RCC 7860 (cell line): ENCODE measurements around the gene ARHGAP29.
A peak's percentile ranks its signal among the peaks of the same experiment; 100 is the strongest.
"Not testable (repeated sequence)": the region's sequence is repeated elsewhere in the genome, so short reads cannot be mapped to it uniquely, and the experiment has no call there.

Experiments used
- DNase-seq: peaks from one replicate; pipeline ENCODE4 v3.0.0-alpha.2; 2015; ENCODE audit warnings: low spot score
- FAIRE-seq: peaks from 2 replicates; lab custom pipeline; 2012; peaks lifted over from hg19 to GRCh38; lab: Jason Lieb, UNC

Gene ARHGAP29

GRCh38 chr1:94186946-94187345, 50.4 kb downstream of the ARHGAP29 start:
- FAIRE-seq (no peak), DNase-seq (no peak)

- FAIRE-seq (no peak), DNase-seq (no peak)
Observed at GRCh38 chr1:94183197-94183815, 54.1 kb downstream of the ARHGAP29 start.

- FAIRE-seq (no peak), DNase-seq (no peak)
Observed at GRCh38 chr1:94182191-94182590, 55.2 kb downstream of the ARHGAP29 start.

GRCh38 chr1:94180650-94181049, 56.7 kb downstream of the ARHGAP29 start:
- FAIRE-seq, result no peak

GRCh38 chr1:94178901-94179300, 58.5 kb downstream of the ARHGAP29 start:
- FAIRE-seq (no peak), DNase-seq (no peak)

More at GRCh38 chr1:94180650-94181049, 56.7 kb downstream of the ARHGAP29 start:
- DNase-seq, result no peak

- FAIRE-seq, result no peak
- DNase-seq, result no peak
Observed at GRCh38 chr1:94169126-94169525, 68.3 kb downstream of the ARHGAP29 start.

GRCh38 chr1:94165843-94166242, 71.5 kb downstream of the ARHGAP29 start:
- no peak for DNase-seq
- no peak for FAIRE-seq

GRCh38 chr1:94164885-94165284, 72.5 kb downstream of the ARHGAP29 start:
- not testable (repeated sequence) for DNase-seq, FAIRE-seq

GRCh38 chr1:94164121-94164520, 73.3 kb downstream of the ARHGAP29 start:
- FAIRE-seq, result not testable (repeated sequence)

GRCh38 chr1:94163249-94163648, 74.1 kb downstream of the ARHGAP29 start:
- DNase-seq, FAIRE-seq: not testable (repeated sequence)

More at GRCh38 chr1:94164121-94164520, 73.3 kb downstream of the ARHGAP29 start:
- DNase-seq, result not testable (repeated sequence)

GRCh38 chr1:94160811-94161210, 76.6 kb downstream of the ARHGAP29 start:
- peak; percentile 72 for DNase-seq
- FAIRE-seq, result no peak

GRCh38 chr1:94156096-94156625, 81.2 kb downstream of the ARHGAP29 start:
- FAIRE-seq (no peak), DNase-seq (no peak)

GRCh38 chr1:94154989-94155388, 82.4 kb downstream of the ARHGAP29 start:
- DNase-seq (no peak), FAIRE-seq (no peak)

- FAIRE-seq (no peak), DNase-seq (no peak)
Observed at GRCh38 chr1:94153133-94153532, 84.3 kb downstream of the ARHGAP29 start.

- FAIRE-seq, DNase-seq: not testable (repeated sequence)
Observed at GRCh38 chr1:94149166-94149565, 88.2 kb downstream of the ARHGAP29 start.

- DNase-seq (no peak), FAIRE-seq (no peak)
Observed at GRCh38 chr1:94146273-94146672, 91.1 kb downstream of the ARHGAP29 start.

- FAIRE-seq, result no peak
- no peak for DNase-seq
Observed at GRCh38 chr1:94144836-94145235, 92.5 kb downstream of the ARHGAP29 start.

- FAIRE-seq (no peak), DNase-seq (no peak)
Observed at GRCh38 chr1:94143809-94144176, 93.6 kb downstream of the ARHGAP29 start.

GRCh38 chr1:94143173-94143808, 94.1 kb downstream of the ARHGAP29 start:
- FAIRE-seq (no peak), DNase-seq (no peak)

- DNase-seq (no peak), FAIRE-seq (no peak)
Observed at GRCh38 chr1:94142583-94142982, 94.8 kb downstream of the ARHGAP29 start.

- DNase-seq (no peak), FAIRE-seq (no peak)
Observed at GRCh38 chr1:94142022-94142421, 95.4 kb downstream of the ARHGAP29 start.

- DNase-seq (no peak), FAIRE-seq (no peak)
Observed at GRCh38 chr1:94132111-94132510, 105.3 kb downstream of the ARHGAP29 start.
